SU-DHL-6 (cell line): ENCODE data around the gene ZNF710.

Experiments used
- CTCF ChIP-seq: fragments of 200-600 bp; sonication (generic); IDR thresholded peaks from one replicate; pipeline ENCODE4 v1.5.1; 2017; ENCODE audit warnings: antibody characterized with exemption, mild to moderate bottlenecking, low read length, moderate library complexity; ENCODE audit not compliant: insufficient read depth, poor library complexity, severe bottlenecking
- EZH2phosphoT487 ChIP-seq: fragments of 200-600 bp; sonication (generic), shearing (Covaris generic); conservative IDR thresholded peaks from 2 replicates; pipeline ENCODE4 v1.6.1; 2018; ENCODE audit warnings: mild to moderate bottlenecking, antibody characterized with exemption, low read length, moderate library complexity, mixed read lengths

GRCh38 chr15:90080818-90081393, 79.8 kb downstream of the ZNF710 start:
- no peak for TF ChIP-seq CTCF
- no peak for TF ChIP-seq EZH2phosphoT487
